Measurements from ENCODE around the gene TIMMDC1.
"Not testable (repeated sequence)": the region's sequence is repeated elsewhere in the genome, so short reads cannot be mapped to it uniquely, and the experiment has no call there.

TIMMDC1 gene

DNA sequence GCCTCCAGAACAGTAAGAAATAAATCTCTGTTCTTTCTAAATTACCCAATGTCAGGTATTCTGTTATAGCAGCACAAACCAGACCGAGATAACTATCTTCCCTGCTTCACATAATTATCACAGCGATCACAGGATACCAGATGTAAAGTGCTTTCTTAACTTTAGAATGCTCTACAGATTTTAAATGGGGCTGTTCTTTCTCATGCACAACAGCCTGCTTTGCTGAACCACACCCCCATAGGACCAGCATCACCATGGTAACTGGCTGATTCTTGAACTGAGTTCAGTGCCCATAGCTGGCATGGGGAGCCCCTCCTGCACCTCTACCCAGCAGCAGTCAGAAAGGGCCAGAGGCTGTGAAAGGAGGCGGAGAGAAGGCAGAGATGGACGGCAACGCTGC, 53.3 kb downstream of the TIMMDC1 start:
- Histone ChIP-seq H3K4me3 (ENCODE audit: insufficient read depth, low read length, poor library complexity, severe bottlenecking) (no peak overlapping the region), H3K9ac (ENCODE audit: low read length) (no peak overlapping the region), H3K9me3 (ENCODE audit: insufficient read depth, low read length) (no peaks in the 10 kb centered on the region), H3K27me3 (ENCODE audit: low read length) (no peaks in the 10 kb centered on the region), H3K4me2 (ENCODE audit: low read depth, low read length, poor library complexity, severe bottlenecking) (no peak overlapping the region), H3K36me3 (ENCODE audit: low read length) (peaks cover 18% of the 10 kb centered on the region), H3K27ac (ENCODE audit: low read depth, low read length) (no peak overlapping the region), H3K9me2 (replicated peaks; ENCODE audit: insufficient read depth, low read length) (no peaks in the 10 kb centered on the region), H4K20me1 (ENCODE audit: low read depth, low read length) (no peaks in the 10 kb centered on the region), H3F3A (ENCODE audit: insufficient read depth) (no peaks in the 10 kb centered on the region; the same call in 1 of the 2 replicates), H2AFZ (ENCODE audit: low read depth, low read length, severe bottlenecking) (no peak overlapping the region), H3K79me2 (ENCODE audit: insufficient read depth, low read length) (peaks cover 85% of the 10 kb centered on the region)
- no peak for TF ChIP-seq EZH2phosphoT487 (conservative IDR thresholded peaks at IDR 0.05; ENCODE audit: low read length)
- TF ChIP-seq, protein P1, sequence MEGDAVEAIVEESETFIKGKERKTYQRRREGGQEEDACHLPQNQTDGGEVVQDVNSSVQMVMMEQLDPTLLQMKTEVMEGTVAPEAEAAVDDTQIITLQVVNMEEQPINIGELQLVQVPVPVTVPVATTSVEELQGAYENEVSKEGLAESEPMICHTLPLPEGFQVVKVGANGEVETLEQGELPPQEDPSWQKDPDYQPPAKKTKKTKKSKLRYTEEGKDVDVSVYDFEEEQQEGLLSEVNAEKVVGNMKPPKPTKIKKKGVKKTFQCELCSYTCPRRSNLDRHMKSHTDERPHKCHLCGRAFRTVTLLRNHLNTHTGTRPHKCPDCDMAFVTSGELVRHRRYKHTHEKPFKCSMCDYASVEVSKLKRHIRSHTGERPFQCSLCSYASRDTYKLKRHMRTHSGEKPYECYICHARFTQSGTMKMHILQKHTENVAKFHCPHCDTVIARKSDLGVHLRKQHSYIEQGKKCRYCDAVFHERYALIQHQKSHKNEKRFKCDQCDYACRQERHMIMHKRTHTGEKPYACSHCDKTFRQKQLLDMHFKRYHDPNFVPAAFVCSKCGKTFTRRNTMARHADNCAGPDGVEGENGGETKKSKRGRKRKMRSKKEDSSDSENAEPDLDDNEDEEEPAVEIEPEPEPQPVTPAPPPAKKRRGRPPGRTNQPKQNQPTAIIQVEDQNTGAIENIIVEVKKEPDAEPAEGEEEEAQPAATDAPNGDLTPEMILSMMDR (IDR thresholded peaks at IDR 0.05; ENCODE audit: insufficient read depth, low read length, poor library complexity, severe bottlenecking) = no peak

DNA sequence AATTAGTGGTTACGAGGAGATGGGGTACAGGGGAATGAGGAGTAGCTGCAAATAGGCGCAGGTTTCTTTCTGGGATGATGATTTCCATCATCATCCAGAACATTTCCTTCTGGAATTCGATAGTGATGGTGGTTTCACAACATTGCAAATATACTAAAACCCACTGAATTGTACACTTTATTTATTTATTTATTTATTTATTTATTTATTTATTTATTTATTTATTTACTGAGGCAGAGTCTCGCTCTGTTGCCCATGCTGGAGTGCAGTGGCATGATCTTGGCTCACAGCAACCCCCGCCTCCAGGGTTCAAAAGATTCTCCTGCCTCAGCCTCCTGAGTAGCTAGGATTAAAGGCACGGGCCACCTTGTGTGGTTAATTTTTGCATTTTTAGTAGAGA, 54.6 kb downstream of the TIMMDC1 start:
- peaks cover 25% of the 10 kb centered on the region for H3K36me3 ChIP-seq (ENCODE audit: low read length)
- not testable (repeated sequence) for H3K9me2 ChIP-seq (replicated peaks; ENCODE audit: insufficient read depth, low read length); H3K9me3 ChIP-seq (ENCODE audit: insufficient read depth, low read length); H3K4me3 ChIP-seq (ENCODE audit: insufficient read depth, low read length, poor library complexity, severe bottlenecking); H3F3A ChIP-seq (ENCODE audit: insufficient read depth); H3K27me3 ChIP-seq (ENCODE audit: low read length); H3K9ac ChIP-seq (ENCODE audit: low read length); H3K27ac ChIP-seq (ENCODE audit: low read depth, low read length); H2AFZ ChIP-seq (ENCODE audit: low read depth, low read length, severe bottlenecking); H3K4me2 ChIP-seq (ENCODE audit: low read depth, low read length, poor library complexity, severe bottlenecking); H4K20me1 ChIP-seq (ENCODE audit: low read depth, low read length)
- H3K79me2 ChIP-seq (ENCODE audit: insufficient read depth, low read length) = peaks cover 90% of the 10 kb centered on the region

DNA sequence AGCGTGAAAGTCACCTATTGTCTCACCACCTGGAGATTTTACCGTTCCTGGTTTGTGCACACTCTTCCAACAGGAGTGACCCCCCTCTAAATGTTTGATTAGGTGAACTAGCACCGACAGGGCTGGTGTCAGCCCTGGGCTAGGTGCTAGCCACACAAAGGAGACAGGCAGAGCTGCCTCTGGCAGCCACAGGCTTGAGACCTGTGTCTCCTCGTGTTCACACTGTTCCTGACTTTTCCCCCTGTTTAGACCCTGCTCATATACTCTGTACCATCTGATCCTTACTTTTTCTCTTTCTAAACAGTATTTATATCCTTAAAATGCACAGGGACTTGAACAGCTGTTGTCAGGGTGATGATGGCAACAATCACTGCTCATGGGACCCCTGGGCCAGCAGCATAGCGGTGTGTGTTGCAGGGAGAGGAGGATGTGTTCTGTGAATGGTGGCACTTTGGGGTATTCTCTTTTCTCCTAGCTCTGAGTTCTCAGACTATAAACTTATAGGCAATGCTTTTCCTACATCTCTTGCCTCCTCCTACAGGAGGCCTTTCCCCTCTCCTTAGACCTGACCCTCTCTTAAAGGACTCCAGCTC, 55.6 kb downstream of the TIMMDC1 start:
- H3K36me3 ChIP-seq (ENCODE audit: low read length) = peaks cover 25% of the 10 kb centered on the region
- H4K20me1 ChIP-seq (ENCODE audit: low read depth, low read length) = no peaks in the 10 kb centered on the region
- peaks cover 3% of the 10 kb centered on the region for H3F3A ChIP-seq (ENCODE audit: insufficient read depth)
- no peak overlapping the region for H3K4me3 ChIP-seq (ENCODE audit: insufficient read depth, low read length, poor library complexity, severe bottlenecking)
- no peaks in the 10 kb centered on the region for H3K27me3 ChIP-seq (ENCODE audit: low read length)
- H3K9ac ChIP-seq (ENCODE audit: low read length) = peak overlapping the region; percentile 77; the same call in 1 of the 2 replicates
- no peaks in the 10 kb centered on the region for H3K9me2 ChIP-seq (replicated peaks; ENCODE audit: insufficient read depth, low read length)
- peak overlapping the region; percentile 68 for H3K4me2 ChIP-seq (ENCODE audit: low read depth, low read length, poor library complexity, severe bottlenecking)
- H3K9me3 ChIP-seq (ENCODE audit: insufficient read depth, low read length) = no peaks in the 10 kb centered on the region
- peak overlapping the region; percentile 96 for H3K27ac ChIP-seq (ENCODE audit: low read depth, low read length)
- no peak overlapping the region for H2AFZ ChIP-seq (ENCODE audit: low read depth, low read length, severe bottlenecking)
- no peak for TF ChIP-seq EZH2phosphoT487 (conservative IDR thresholded peaks at IDR 0.05; ENCODE audit: low read length)
- TF ChIP-seq, protein P1 (IDR thresholded peaks at IDR 0.05; ENCODE audit: insufficient read depth, low read length, poor library complexity, severe bottlenecking) = no peak
- peaks cover 94% of the 10 kb centered on the region for H3K79me2 ChIP-seq (ENCODE audit: insufficient read depth, low read length)

DNA sequence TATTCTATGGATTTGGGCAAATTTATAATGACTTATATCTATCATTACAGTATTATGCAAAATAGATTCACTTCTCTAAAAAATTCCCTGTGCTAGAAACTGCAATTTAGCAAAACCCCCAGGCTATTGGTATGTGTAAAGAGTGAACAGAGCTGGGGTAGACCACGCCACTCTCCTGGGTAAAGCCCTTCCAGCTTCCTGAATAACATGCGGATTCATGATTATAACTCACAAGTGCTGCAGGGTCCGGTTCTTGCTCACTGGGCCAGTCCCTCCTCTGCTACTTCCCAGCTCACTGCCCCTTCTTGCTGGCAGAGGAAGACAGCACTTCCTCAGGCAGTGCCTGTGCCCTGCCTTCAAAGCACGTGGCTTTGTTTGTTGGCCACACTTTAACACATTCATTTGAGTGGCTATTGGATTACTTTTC, 57.0 kb downstream of the TIMMDC1 start:
- Histone ChIP-seq H3K9ac (ENCODE audit: low read length) (peak overlapping the region; percentile 77), H3K9me3 (ENCODE audit: insufficient read depth, low read length) (no peaks in the 10 kb centered on the region), H3F3A (ENCODE audit: insufficient read depth) (peaks cover 10% of the 10 kb centered on the region), H3K9me2 (replicated peaks; ENCODE audit: insufficient read depth, low read length) (no peaks in the 10 kb centered on the region), H4K20me1 (ENCODE audit: low read depth, low read length) (no peaks in the 10 kb centered on the region), H3K27ac (ENCODE audit: low read depth, low read length) (peak overlapping the region; percentile 96), H3K36me3 (ENCODE audit: low read length) (peaks cover 17% of the 10 kb centered on the region), H2AFZ (ENCODE audit: low read depth, low read length, severe bottlenecking) (no peak overlapping the region), H3K4me2 (ENCODE audit: low read depth, low read length, poor library complexity, severe bottlenecking) (peak overlapping the region; percentile 68), H3K79me2 (ENCODE audit: insufficient read depth, low read length) (peaks cover 87% of the 10 kb centered on the region), H3K4me3 (ENCODE audit: insufficient read depth, low read length, poor library complexity, severe bottlenecking) (peak overlapping the region; percentile 62), H3K27me3 (ENCODE audit: low read length) (no peaks in the 10 kb centered on the region)
- TF ChIP-seq, protein P1 (IDR thresholded peaks at IDR 0.05; ENCODE audit: insufficient read depth, low read length, poor library complexity, severe bottlenecking) = no peak
- TF ChIP-seq EZH2phosphoT487 (conservative IDR thresholded peaks at IDR 0.05; ENCODE audit: low read length) = no peak
